ENCODE results near the gene CFAP221.
A peak's percentile ranks its signal among the peaks of the same experiment; 100 is the strongest.
"Not testable (repeated sequence)": the region's sequence is repeated elsewhere in the genome, so short reads cannot be mapped to it uniquely, and the experiment has no call there.

CFAP221 gene

GRCh38 chr2:119591523-119591922, 47.3 kb downstream of the CFAP221 start:
- DNase-seq: no peak

GRCh38 chr2:119592436-119592835, 48.2 kb downstream of the CFAP221 start:
- DNase-seq: no peak

- DNase-seq: no peak
These were observed 52.4 kb downstream of the CFAP221 start for GRCh38 chr2:119596638-119597037.

DNA sequence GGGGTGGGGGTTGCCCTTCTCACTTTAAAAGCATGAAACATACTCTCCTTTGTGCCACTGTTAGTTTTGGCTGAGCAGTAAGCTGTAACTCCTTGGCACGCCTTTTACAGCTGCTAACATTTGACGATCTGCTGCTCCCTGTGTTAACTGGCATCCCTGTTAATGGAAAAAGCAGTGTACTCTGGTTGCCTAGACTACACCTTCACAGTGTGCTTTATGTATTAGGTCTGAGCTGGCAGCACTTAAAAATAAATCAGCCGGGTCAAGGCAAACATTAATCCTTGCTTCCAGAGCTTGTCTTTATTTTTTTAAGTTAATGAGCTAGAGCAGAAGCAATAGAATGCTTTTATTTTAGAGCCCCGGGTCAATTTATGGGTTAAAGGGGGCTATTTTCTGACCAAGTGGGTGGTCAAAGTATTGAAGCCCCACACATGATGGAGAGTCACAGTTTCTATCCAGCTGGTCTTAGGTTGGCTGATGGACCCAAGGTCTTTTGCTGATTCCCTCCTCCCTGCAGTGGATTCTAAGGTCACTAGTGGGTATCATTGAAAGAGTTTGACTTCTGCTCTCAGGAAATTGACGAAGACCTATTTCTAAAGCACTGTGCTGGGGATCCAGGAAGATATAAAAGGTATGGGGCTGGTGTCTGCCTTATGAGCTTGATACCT, 54.5 kb downstream of the CFAP221 start:
- DNase-seq: no peak

DNA sequence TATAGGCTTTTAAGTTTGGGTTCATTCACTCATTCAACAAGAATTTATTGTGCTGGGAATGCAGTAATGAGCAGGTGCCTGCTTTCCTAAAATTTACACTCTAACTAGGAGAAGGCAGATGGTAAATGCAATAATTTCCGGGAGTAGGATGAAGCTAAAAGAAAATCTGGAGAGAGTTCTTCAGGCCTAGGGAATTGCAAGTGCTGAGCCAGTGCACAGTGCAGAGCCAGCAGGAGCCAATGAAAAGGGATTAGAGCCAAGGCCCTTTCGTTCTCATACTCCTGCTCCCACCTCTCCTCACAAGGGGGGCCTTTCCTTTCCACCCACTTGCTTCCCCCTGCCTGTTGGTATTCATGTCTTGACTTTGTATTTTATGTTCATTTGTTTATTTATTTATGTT, 55.1 kb downstream of the CFAP221 start:
- DNase-seq: no peak

DNA sequence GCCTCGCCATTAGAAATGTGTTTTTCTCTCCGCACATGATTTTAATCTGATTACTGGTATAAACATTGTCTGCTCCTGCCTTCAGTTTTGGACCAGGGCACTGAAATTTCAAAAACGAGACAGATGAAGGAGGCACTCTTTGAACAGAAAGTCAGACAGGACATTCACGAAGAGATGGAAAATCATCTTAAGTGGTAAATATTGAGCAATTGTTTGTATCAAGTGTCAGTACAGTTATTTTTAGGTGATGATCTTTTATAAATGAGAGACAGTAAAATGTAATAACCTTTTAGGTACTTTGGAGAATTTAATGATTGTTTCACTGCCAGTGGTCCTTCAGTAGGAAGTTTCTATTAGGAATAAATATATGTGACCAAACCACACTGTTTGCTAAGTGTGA, 60.8 kb downstream of the CFAP221 start:
- DNase-seq: no peak

- no peak for DNase-seq
These were observed 62.4 kb downstream of the CFAP221 start for GRCh38 chr2:119606674-119607073.

DNA sequence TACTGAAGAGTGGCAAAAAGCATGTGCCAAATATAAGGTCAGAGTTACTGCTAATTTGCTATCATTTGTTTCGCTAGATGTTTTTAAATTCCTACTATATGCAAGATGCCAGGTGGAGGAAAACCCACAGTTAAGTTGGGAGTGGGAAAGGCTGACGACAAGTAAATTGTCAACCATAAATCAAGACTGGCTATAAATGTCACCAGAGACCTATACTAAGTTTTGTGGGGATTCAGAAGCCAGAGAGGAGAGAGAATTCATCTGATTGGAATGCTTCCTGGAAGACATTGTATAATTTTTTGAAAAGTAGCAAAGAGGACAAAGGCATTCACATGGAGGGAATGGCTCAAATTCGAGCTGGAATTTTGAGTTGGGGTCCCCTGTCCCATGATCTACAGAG, 64.3 kb downstream of the CFAP221 start:
- no peak for DNase-seq

- DNase-seq: no peak
These were observed 65.1 kb downstream of the CFAP221 start for GRCh38 chr2:119609337-119609736.

DNA sequence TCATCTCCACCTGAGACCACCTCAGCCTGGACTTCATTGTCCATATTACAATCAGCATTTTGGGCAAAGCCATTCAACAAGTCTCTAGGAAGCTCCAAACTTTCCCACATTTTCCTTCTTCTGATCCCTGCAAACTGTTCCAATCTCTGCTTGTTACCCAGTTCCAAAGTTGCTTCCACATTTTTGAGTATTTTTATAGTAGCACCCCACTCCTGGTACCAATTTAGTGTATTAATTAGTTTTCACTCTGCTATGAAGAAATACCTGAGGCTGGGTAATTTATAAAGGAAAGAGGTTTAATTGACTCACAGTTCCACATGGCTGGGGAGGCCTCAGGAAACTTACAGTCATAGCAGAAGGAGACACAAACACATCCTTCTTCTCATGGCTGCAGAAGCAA, 69.9 kb downstream of the CFAP221 start:
- DNase-seq: not testable (repeated sequence)

DNA sequence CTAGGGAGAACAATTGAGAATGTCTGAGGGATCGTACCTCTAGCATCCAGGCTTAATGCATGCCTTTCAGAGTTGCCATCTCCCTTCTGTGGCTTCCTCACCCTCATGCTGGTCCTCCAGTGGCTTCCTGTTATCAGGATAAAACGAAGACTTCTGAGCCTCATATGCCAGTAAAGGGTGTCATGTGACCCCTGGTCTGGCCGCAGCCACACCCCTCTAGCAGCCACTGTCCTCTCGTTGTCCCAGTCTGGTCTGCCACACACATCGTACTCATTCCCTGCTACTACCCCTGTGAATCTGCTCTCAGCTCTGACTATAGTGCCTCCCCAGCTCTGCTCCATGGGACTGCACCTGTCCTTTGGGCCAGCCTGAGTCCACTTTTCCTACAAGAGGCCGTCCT, 72.2 kb downstream of the CFAP221 start:
- no peak for DNase-seq

DNA sequence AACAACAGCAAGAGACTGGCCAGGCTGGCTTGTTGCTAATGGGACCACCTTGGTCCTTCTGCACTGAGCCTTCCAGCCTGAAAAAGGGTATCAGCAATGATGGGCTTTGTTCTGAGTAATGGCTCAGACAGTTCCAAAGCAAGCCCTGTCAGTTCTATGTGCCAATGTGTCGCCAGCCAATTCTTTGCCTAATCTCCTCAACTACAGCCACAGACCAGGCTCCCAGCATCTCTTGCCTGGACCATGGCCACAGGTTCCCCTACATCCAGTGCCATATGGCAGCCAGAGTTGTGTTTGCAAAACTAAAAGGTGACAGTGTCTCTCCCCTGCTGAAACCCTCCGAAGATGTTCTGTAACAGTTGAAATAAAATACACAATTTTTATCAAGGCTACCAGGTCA, 73.2 kb downstream of the CFAP221 start:
- DNase-seq: no peak

DNA sequence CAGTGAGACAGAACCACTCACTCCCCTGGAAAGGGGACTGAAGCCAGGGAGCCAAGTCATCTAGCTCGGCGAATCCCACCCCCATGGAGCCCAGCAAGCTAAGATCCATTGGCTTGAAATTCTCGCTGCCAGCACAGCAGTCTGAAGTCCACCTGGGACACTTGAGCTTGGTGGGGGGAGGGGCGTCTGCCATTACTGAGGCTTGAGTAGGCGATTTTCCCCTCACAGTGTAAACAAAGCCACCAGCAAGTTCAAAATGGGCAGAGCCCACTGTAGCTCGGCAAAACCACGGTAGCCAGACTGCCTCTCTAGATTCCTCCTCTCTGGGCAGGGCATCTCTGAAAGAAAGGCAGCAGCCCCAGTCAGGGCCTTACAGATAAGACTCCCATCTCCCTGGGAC, 74.5 kb downstream of the CFAP221 start:
- not testable (repeated sequence) for DNase-seq

DNA sequence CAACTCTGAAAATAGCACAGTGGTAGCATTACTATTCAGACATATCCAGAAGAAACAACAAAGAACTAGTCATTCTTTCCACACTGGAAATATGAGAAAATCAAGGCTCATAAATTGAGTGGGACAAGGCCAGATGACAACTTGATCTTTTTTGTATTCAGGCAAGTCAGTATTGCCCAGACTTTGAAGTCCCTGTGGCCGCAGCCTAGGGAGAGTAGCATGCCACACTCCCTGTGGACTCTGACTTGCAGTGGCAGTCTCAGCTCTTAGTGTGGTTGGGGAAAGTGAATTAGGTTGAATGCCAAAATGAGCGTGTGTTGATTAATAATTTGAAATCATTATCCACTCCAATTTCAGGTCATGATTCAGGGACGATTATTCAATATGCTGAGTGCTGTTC, 81.0 kb downstream of the CFAP221 start:
- DNase-seq: no peak

DNA sequence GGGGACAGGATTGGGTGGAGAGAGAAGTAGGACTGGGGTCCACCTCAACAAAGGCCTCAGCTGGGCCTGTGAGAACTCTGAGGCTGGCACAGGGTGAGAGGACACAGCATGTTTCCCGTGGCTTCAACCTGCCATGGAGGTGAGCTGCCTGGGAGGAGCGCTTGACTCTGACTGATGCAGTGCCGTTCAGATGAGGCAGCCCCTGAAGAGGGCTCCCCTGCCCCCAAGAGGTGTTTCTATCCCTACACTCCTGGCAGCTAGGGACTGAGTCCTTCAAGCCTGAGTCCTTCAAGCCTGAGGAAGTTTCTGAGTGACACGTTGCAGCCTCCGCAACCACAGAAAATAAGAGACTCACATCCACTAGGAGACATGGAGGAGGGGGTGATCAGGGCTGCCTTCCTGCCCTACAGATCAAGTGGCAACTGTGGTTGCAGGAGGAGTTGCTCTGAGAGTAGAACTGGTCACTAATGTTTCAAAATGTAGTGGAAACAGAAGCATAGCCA, 85.1 kb downstream of the CFAP221 start:
- no peak for DNase-seq

DNA sequence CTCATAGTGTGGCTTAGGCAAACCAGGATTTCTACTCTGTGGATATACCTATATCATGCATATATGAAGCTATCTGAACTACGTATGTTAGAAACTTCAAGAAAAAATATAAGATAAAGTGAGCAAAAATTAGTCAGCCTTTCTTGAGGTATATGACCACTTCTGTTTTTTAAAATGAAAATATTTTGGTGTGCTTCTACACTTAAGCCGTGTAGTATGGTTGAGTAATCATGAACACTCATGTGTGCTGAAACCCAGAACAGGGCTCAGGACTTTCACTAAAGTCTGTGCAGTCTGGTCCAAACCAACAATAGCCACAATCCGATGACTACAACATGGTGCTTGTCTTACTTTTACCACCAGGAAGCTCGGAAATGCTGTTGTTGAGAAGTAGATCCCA, 85.9 kb downstream of the CFAP221 start:
- DNase-seq: no peak

GRCh38 chr2:119637371-119637770, 93.1 kb downstream of the CFAP221 start:
- no peak for DNase-seq

DNA sequence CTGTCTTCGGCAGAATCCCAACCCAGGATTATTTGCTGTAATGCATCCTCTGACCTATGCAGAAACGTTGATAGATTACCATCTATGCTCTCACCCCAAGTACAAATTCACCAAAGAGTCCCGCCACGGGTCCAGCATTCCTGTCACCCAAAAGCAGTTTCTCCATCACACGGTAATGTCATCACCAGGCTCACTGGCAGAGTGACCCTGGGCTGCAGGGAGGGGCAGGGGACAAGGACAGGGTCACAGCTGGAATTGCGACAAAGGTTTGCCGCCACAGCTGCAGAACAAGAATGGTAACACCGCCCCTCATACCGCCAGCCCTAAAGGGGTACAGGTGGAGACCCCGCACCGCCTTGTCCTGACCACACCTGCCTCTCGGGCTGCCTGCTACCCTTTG, 94.0 kb downstream of the CFAP221 start:
- DNase-seq: no peak

DNA sequence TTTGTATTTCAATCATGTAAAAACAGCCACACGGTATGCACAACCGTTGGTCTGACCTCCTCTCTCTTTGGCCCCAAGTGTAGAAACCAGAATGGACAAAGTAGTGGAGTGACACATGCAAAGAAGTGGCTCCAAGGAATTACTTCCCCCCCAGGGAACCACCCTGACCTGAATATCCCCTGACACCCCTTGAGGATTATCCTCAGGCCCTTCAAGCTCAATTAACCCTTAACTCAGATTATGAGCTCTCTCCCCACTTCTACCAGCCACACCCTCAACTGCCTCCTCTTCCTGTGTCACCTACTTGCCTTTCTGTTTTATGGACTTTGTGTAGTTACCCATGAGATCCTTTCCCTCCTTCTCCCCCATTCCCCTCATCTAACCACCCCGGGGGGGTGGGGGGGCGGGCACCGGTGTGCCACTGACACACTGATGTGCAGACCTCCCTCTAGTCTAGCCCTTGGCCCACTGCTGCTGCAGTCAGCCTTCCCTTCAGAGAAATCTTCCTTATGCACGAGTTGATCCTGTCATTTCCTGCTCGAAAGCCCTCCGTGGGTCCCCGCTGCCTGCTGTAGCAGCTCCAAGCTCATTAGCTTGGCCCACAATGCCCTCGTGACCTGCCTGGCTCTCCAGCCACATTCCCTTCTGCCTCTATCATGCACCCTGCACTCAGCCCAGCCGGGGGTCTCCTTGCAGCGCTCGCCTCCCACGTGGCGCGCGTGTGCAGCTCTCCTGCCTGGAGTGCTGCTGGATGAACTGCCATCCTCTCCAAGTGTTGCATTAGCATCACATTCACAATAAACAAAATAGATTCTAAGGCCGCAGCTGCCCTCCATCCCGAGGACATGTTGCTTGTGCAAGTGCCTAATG, 94.7 kb downstream of the CFAP221 start:
- no peak for DNase-seq

DNA sequence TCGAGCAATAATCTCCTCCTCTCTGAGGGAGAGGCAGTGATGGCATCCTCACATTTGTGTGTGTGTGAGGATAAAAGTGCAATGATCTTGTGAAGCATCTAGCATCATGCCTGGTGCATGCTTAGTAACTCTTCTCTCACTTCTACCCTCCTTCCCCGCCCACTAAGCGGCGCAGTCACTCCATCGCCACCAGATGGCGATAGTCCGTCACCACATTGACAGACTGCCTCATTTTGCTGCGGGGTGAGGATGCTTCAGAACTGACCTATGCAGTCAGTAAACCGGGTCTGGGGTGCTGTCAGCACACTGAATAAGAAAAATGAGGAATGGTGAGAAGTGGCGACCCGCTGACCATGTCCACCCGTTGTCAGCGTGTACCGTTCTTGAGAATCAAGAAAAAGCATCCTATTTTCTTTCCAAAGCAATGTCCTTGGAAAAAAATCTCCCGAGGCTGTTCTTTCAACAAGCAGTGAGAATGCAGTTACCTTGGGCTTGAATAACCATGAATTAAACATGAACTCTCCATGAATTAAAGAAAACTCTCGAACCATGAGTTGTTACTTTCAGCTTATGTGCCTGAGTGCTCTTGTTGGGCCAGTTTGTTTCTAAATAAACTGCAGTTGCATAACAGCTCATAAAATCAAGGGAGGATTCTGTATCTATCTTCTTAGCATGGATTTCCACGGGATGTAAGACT, 97.5 kb downstream of the CFAP221 start:
- DNase-seq: peak; percentile 79

- no peak for DNase-seq
These were observed 99.9 kb downstream of the CFAP221 start for GRCh38 chr2:119644186-119644585.

GRCh38 chr2:119645173-119645855, 101.1 kb downstream of the CFAP221 start:
- DNase-seq: peak; percentile 17

- no peak for DNase-seq
These were observed 101.9 kb downstream of the CFAP221 start for GRCh38 chr2:119646149-119646548.
